HepG2 (cell line): ENCODE results near the gene SDR42E2. TPM values are rescaled to one million over a fixed set of nuclear protein-coding genes. Genes with fewer than 3 reads are reported as not detected.

Source experiments
- ARHGAP35 ChIP-seq: sonication (generic); formaldehyde crosslinking; IDR thresholded peaks from 2 replicates; pipeline ENCODE4 v1.9.0; 2022; ENCODE audit warnings: mild to moderate bottlenecking, inconsistent platforms, moderate library complexity, missing genetic modification reagents, borderline replicate concordance
- DNMT3B ChIP-seq: conservative IDR thresholded peaks from 2 replicates; pipeline ENCODE4 v1.6.1; 2016; ENCODE audit warnings: missing biosample characterization, control low read depth
- HBP1 ChIP-seq: IDR thresholded peaks from 2 replicates; pipeline ENCODE4 v1.6.1; 2016; ENCODE audit warnings: low read depth, control low read depth
- HNF4A ChIP-seq: sonication (generic); formaldehyde crosslinking; IDR thresholded peaks from 2 replicates; pipeline ENCODE4 v1.4.0; 2020; ENCODE audit warnings: missing genetic modification reagents
- HNRNPL ChIP-seq: fragments of 200-400 bp; formaldehyde crosslinking; IDR thresholded peaks from 2 replicates; pipeline ENCODE4 v1.6.1; 2017; ENCODE audit warnings: mild to moderate bottlenecking, low read depth, low read length
- HNRNPUL1 ChIP-seq: fragments of 200-400 bp; formaldehyde crosslinking; IDR thresholded peaks from 2 replicates; pipeline ENCODE4 v1.6.1; 2017; ENCODE audit warnings: low read depth, mild to moderate bottlenecking, low read length, moderate library complexity
- MLX ChIP-seq: IDR thresholded peaks from 2 replicates; pipeline ENCODE4 v1.6.1; 2016
- MTERF4 ChIP-seq: sonication (generic); formaldehyde crosslinking; IDR thresholded peaks from 2 replicates; pipeline ENCODE4 v1.8.0; 2023; ENCODE audit warnings: mild to moderate bottlenecking, missing genetic modification reagents
- POGK ChIP-seq: sonication (generic); formaldehyde crosslinking; conservative IDR thresholded peaks from 2 replicates; pipeline ENCODE4 v1.8.0; 2022; ENCODE audit warnings: mild to moderate bottlenecking, moderate library complexity, missing genetic modification reagents
- THAP11 ChIP-seq: IDR thresholded peaks from 2 replicates; pipeline ENCODE4 v1.6.1; 2016; ENCODE audit warnings: missing biosample characterization, missing genetic modification reagents
- TRIM24 ChIP-seq: sonication (generic); formaldehyde crosslinking; IDR thresholded peaks from 2 replicates; pipeline ENCODE4 v1.8.0; 2022; ENCODE audit warnings: mild to moderate bottlenecking, missing genetic modification reagents
- USF2 ChIP-seq, 2 experiments: sonication (generic) in 1 of 2; formaldehyde crosslinking in 1 of 2; IDR thresholded peaks; 2 replicates each; pipeline versions ENCODE4 v1.5.1 to v1.6.1; 2011 to 2020; ENCODE audit warnings: borderline replicate concordance in 1 of 2, low read depth in 1 of 2, low read length in 1 of 2, mild to moderate bottlenecking in 1 of 2, missing genetic modification reagents in 1 of 2, moderate library complexity in 1 of 2
- YEATS4 ChIP-seq: sonication (generic); formaldehyde crosslinking; IDR thresholded peaks from 2 replicates; pipeline ENCODE4 v1.4.0; 2020; ENCODE audit warnings: missing genetic modification reagents, borderline replicate concordance
- ZBTB1 ChIP-seq: sonication (generic); formaldehyde crosslinking; IDR thresholded peaks from 2 replicates; pipeline ENCODE4 v1.4.0; 2020; ENCODE audit warnings: missing genetic modification reagents, borderline replicate concordance
- ZC3H4 ChIP-seq: sonication (generic); formaldehyde crosslinking; IDR thresholded peaks from 2 replicates; pipeline ENCODE4 v1.4.0; 2020; ENCODE audit warnings: missing genetic modification reagents, borderline replicate concordance
- ZGPAT ChIP-seq: IDR thresholded peaks from 2 replicates; pipeline ENCODE4 v1.6.1; 2016; ENCODE audit warnings: mild to moderate bottlenecking
- ZKSCAN5 ChIP-seq: sonication (generic); formaldehyde crosslinking; IDR thresholded peaks from 2 replicates; pipeline ENCODE4 v1.5.1; 2020; ENCODE audit warnings: mild to moderate bottlenecking, missing genetic modification reagents
- ZNF205 ChIP-seq: IDR thresholded peaks from 2 replicates; pipeline ENCODE4 v1.6.1; 2018; ENCODE audit warnings: missing biosample characterization, missing genetic modification reagents
- ZNF414 ChIP-seq: sonication (generic); formaldehyde crosslinking; IDR thresholded peaks from 2 replicates; pipeline ENCODE4 v1.5.0; 2020; ENCODE audit warnings: missing genetic modification reagents
- polyA plus RNA-seq, 8 experiments: library from polyadenylated mRNA; depleted of rRNA in 3 of 8; stranded (reverse) in 7 of 8; unstranded in 1 of 8; fragments of >200 nt; fragmentation: Illumina TruSeq in 4 of 8; extraction: Trizol in 4 of 8; gene quantifications; 2 replicates each; pipeline versions ENCODE4 v1.2.1 to v1.2.3, GENCODE V29; 2011 to 2016; ENCODE audit warnings: low read depth in 4 of 8, missing spikeins in 1 of 8, mixed read lengths in 1 of 8; ENCODE audit not compliant: insufficient read depth in 1 of 8
- total RNA-seq, 5 experiments: library from RNA; depleted of rRNA; stranded (reverse); fragments of >200 nt; fragmentation: Illumina TruSeq; extraction: Trizol; gene quantifications; 2 replicates each; pipeline ENCODE4 v1.2.3, GENCODE V29; 2016; ENCODE audit warnings: low read depth in 1 of 5

Gene SDR42E2
- total and polyA plus RNA-seq, 2 of the 13 experiments (the other 11 are each of a cell fraction or from before 2014, with no cell fraction given): 0.05 to 0.11 TPM

- TF ChIP-seq USF2 (IDR thresholded peaks at IDR 0.05; ENCODE audit: low read depth, low read length) (no peak), USF2 (CRISPR knock-in tag; IDR thresholded peaks at IDR 0.05; ENCODE audit: borderline replicate concordance) (peak; percentile 90; the same call in 1 of the 2 replicates), MLX (CRISPR knock-in tag) (peak; percentile 40; the same call in 1 of the 2 replicates), HNRNPL (peak; percentile 70; the same call in 1 of the 2 replicates), ZNF205 (CRISPR knock-in tag) (0 out of 2 replicates have a peak, but pooled peaks have one; percentile 16), ARHGAP35 (CRISPR knock-in tag) (peak; percentile 85), ZBTB1 (CRISPR knock-in tag) (no peak), ZGPAT (CRISPR knock-in tag) (no peak; the same call in 1 of the 2 replicates), HNF4A (CRISPR knock-in tag) (no peak), YEATS4 (CRISPR knock-in tag) (no peak; the same call in 1 of the 2 replicates), POGK (CRISPR knock-in tag) (peak; percentile 85; the same call in 1 of the 2 replicates), HNRNPUL1 (no peak), MTERF4 (0 out of 2 replicates have a peak, but pooled peaks have one; percentile 30), THAP11 (CRISPR knock-in tag) (peak; percentile 21; the same call in 1 of the 2 replicates), ZNF414 (CRISPR knock-in tag) (no peak), ZKSCAN5 (CRISPR knock-in tag) (no peak), HBP1 (CRISPR knock-in tag) (peak; percentile 60), DNMT3B (no peak; the same call in 1 of the 2 replicates), ZC3H4 (CRISPR knock-in tag) (no peak), TRIM24 (no peak)
Observed at GRCh38 chr16:22190776-22191531, 28.6 kb downstream of the SDR42E2 start (continued).
